Measurements from ENCODE around the gene HOXD10.

GRCh38 chr2:176088048-176088936, 28.3 kb upstream of the HOXD10 start:
- TF ChIP-seq KAT7 (CRISPR knock-in tag; IDR thresholded peaks at IDR 0.05; ENCODE audit: borderline replicate concordance) (no peak), ESRRA (IDR thresholded peaks at IDR 0.05; ENCODE audit: borderline replicate concordance, low read depth) (no peak), TEAD4 (IDR thresholded peaks at IDR 0.05; ENCODE audit: low read length) (no peak), TEAD4 (CRISPR knock-in tag; IDR thresholded peaks at IDR 0.05; ENCODE audit: borderline replicate concordance) (no peak), CTCF (IDR thresholded peaks at IDR 0.05 in 2 of 3, conservative IDR thresholded peaks at IDR 0.05 in 1 of 3; ENCODE audit: insufficient read depth in 2 of 3, low read depth in 1 of 3, low read length in 3 of 3) (peak; percentile 81 to 82 (median 81))
